ENCODE measurements around the gene BCKDK.

DNA sequence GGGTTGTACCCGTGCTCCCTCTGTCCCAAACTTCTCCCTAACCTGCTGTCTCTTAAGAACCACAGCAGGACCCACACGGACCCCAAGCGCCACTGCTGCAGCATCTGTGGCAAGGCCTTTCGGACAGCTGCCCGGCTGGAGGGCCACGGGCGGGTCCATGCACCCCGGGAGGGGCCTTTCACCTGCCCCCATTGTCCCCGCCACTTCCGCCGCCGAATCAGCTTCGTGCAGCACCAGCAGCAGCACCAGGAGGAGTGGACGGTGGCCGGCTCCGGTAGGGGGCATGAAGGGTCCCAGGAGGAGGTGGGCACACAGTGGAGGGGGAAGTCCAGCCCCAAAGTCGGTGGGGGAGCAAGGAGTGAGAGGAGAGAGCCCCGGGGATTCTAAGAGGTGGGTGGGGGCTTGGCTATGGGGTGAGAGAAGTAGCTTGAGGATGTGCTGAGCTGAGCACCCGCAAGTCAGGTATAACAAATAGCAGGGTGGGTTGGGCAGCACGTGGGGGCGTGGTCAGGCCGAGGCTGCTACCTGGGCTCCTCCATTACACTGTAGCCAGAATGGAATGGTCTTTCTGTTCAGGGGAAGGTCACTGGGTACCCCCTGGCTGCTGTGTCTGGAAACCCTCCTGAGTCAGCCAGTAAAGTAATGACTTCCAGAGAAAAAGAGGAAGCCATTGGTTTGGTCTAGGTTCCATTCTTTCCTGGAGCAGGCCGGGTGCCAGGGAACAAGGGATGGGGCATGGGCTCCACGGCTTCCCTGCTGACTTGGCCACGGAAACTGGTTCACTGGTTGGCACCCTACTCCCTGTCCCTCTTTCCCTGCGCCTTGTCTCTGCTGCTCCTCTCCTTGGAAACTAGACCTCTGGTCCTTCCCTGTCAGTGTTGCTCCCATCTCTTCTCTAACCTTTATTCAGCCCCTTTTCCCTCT, 26.5 kb upstream of the BCKDK start:
- TF ChIP-seq, protein P1, sequence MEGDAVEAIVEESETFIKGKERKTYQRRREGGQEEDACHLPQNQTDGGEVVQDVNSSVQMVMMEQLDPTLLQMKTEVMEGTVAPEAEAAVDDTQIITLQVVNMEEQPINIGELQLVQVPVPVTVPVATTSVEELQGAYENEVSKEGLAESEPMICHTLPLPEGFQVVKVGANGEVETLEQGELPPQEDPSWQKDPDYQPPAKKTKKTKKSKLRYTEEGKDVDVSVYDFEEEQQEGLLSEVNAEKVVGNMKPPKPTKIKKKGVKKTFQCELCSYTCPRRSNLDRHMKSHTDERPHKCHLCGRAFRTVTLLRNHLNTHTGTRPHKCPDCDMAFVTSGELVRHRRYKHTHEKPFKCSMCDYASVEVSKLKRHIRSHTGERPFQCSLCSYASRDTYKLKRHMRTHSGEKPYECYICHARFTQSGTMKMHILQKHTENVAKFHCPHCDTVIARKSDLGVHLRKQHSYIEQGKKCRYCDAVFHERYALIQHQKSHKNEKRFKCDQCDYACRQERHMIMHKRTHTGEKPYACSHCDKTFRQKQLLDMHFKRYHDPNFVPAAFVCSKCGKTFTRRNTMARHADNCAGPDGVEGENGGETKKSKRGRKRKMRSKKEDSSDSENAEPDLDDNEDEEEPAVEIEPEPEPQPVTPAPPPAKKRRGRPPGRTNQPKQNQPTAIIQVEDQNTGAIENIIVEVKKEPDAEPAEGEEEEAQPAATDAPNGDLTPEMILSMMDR (IDR thresholded peaks at IDR 0.05) = no peak
- TF ChIP-seq POLR2AphosphoS5 (IDR thresholded peaks at IDR 0.05) = no peak
- TF ChIP-seq EP300 (IDR thresholded peaks at IDR 0.05) = no peak
- TF ChIP-seq POLR2A (IDR thresholded peaks at IDR 0.05; ENCODE audit: low read depth) = no peak

Data from esophagus muscularis mucosa (tissue), 4 donors.